ENCODE data around the gene SORCS1.

DNA sequence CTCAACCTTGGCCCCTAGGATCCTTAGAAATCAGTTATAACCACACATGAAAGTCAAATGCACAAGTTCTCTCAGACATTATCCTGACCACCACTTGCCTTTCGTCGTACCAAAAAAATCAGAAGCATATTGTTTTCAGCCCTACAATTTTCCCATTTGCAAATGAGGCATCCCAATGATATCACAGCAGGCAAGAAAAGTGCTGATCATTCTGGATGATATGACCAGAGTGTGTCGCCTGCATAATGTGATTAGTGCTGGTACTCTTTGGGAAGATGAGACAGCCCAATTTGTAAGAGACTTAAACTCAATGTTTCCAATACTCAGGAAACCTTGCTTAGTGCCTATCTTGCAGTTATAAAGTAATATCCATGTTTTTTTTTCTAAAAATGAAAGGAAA is 168.0 kb downstream of the SORCS1 start:
- TF ChIP-seq, protein P1, sequence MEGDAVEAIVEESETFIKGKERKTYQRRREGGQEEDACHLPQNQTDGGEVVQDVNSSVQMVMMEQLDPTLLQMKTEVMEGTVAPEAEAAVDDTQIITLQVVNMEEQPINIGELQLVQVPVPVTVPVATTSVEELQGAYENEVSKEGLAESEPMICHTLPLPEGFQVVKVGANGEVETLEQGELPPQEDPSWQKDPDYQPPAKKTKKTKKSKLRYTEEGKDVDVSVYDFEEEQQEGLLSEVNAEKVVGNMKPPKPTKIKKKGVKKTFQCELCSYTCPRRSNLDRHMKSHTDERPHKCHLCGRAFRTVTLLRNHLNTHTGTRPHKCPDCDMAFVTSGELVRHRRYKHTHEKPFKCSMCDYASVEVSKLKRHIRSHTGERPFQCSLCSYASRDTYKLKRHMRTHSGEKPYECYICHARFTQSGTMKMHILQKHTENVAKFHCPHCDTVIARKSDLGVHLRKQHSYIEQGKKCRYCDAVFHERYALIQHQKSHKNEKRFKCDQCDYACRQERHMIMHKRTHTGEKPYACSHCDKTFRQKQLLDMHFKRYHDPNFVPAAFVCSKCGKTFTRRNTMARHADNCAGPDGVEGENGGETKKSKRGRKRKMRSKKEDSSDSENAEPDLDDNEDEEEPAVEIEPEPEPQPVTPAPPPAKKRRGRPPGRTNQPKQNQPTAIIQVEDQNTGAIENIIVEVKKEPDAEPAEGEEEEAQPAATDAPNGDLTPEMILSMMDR (IDR thresholded peaks at IDR 0.05) = no peak
- TF ChIP-seq POLR2A (IDR thresholded peaks at IDR 0.05) = no peak
